Measurements from ENCODE around the gene TIGD7.
"Not testable (repeated sequence)": the region's sequence is repeated elsewhere in the genome, so short reads cannot be mapped to it uniquely, and the experiment has no call there.

TIGD7 gene

DNA sequence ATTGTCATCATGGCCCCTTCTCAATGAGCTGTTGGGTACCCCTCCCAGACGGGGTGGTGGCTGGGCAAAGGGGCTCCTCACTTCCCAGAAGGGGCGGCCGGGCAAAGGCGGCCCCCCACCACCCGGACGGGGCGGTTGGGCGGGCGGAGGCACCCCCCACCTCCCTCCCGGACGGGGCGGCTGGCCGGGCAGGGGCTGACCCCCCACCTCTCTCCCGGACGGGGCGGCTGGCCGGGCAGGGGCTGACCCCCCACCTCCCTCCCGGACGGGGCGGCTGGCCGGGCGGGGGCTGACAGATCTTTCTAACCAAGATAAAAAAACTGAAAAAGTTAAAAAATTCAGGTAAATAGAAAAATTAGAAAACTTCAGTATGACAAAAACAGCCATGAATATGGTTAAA lies 33.9 kb downstream of the TIGD7 start:
- H3K9me3 ChIP-seq; H3K4me1 ChIP-seq; H3K27me3 ChIP-seq (ENCODE audit: low read depth); H3K4me3 ChIP-seq; DNase-seq (ENCODE audit: low spot score in 2 of 2); H3K36me3 ChIP-seq (replicated peaks); in situ Hi-C loops (cut with MboI; ENCODE audit: low sequenced_read_pairs): not testable (repeated sequence)

GRCh38 chr16:3270718-3271117 lies 34.5 kb downstream of the TIGD7 start:
- DNase-seq (ENCODE audit: low spot score in 2 of 2); H3K9me3 ChIP-seq; H3K27me3 ChIP-seq (ENCODE audit: low read depth); H3K4me1 ChIP-seq; H3K4me3 ChIP-seq; in situ Hi-C loops (cut with MboI; ENCODE audit: low sequenced_read_pairs); H3K36me3 ChIP-seq (replicated peaks): not testable (repeated sequence)

- DNase-seq (ENCODE audit: low spot score in 2 of 2) = no peak
Measured at GRCh38 chr16:3268294-3268693, 36.9 kb downstream of the TIGD7 start.

GRCh38 chr16:3266873-3267537 lies 38.2 kb downstream of the TIGD7 start:
- H3K4me3 ChIP-seq = no peak overlapping the region
- in situ Hi-C loops (cut with MboI; ENCODE audit: low sequenced_read_pairs) = no loop called here
- no peaks in the 10 kb centered on the region for H3K27me3 ChIP-seq (ENCODE audit: low read depth)
- H3K36me3 ChIP-seq (replicated peaks) = no peaks in the 10 kb centered on the region
- H3K4me1 ChIP-seq = peaks cover 5% of the 10 kb centered on the region; the same call in 1 of the 2 replicates
- peaks cover 7% of the 10 kb centered on the region for H3K9me3 ChIP-seq
- DNase-seq (ENCODE audit: low spot score in 2 of 2) = peak; percentile 18 to 41

More at GRCh38 chr16:3268294-3268693, 36.9 kb downstream of the TIGD7 start:
- peaks cover 5% of the 10 kb centered on the region; the same call in 1 of the 2 replicates for H3K4me1 ChIP-seq
- no peaks in the 10 kb centered on the region for H3K27me3 ChIP-seq (ENCODE audit: low read depth)
- peaks cover 7% of the 10 kb centered on the region for H3K9me3 ChIP-seq
- no peaks in the 10 kb centered on the region for H3K36me3 ChIP-seq (replicated peaks)
- in situ Hi-C loops (cut with MboI; ENCODE audit: low sequenced_read_pairs) = no loop called here
- H3K4me3 ChIP-seq = no peak overlapping the region

DNA sequence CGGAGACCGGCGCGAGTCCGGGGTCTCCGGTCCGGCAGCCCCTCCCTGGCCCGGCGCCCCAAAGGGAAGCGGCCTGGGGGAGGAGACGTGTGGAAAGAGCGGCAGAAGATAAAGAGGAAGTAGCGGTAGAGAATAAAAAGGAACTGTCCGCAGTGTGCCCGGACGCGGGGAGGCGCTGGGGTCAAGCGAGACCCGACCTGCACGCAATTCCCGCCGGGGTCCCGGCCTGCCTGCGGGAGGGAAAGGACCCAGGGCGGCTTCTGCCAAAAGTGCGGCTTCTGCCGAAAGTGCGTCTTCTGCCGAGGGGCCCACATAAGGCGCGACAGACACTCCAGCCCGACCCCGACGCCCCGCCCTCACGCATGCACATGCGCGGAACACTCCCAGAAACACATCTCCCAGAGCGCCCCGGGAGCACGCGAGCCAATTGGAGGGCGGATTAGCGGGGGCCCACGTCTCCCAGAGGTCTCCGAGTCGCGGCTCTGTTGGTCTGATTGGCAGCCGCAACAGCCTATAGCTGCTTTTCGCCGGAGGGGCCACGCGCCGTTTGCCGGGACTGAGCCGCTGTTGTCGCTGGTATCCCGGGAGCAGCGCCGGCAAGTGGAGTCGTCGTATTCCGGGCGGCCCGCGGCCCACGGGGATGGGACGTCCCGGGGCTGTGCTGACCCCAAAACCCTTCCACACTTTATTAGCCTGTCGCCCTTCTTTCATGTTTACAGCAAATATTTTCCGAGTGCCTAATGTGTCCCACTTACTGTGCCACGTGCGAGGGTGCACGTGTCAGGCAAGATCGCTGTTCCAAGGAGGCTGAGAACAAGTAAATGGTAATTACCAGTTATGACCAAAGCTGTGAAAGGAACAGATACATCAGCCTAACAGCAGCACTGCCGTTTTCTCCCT lies 40.8 kb downstream of the TIGD7 start:
- peak; percentile 97 to 99 for DNase-seq (ENCODE audit: low spot score in 2 of 2)
- Histone ChIP-seq H3K36me3 (replicated peaks) (no peaks in the 10 kb centered on the region), H3K27me3 (ENCODE audit: low read depth) (no peaks in the 10 kb centered on the region), H3K9me3 (peaks cover 7% of the 10 kb centered on the region), H3K4me3 (peak overlapping the region; percentile 65), H3K4me1 (peaks cover 5% of the 10 kb centered on the region; the same call in 1 of the 2 replicates)
- in situ Hi-C loops (cut with MboI; ENCODE audit: low sequenced_read_pairs) = no loop called here

GRCh38 chr16:3262517-3262916 lies 42.7 kb downstream of the TIGD7 start:
- H3K9me3 ChIP-seq = peaks cover 7% of the 10 kb centered on the region
- in situ Hi-C loops (cut with MboI; ENCODE audit: low sequenced_read_pairs) = no loop called here
- no peak overlapping the region for H3K4me3 ChIP-seq
- no peaks in the 10 kb centered on the region for H3K27me3 ChIP-seq (ENCODE audit: low read depth)
- no peak for DNase-seq (ENCODE audit: low spot score in 2 of 2)
- H3K36me3 ChIP-seq (replicated peaks) = no peaks in the 10 kb centered on the region
- H3K4me1 ChIP-seq = peaks cover 5% of the 10 kb centered on the region; the same call in 1 of the 2 replicates

- H3K4me3 ChIP-seq = no peak overlapping the region
Measured at GRCh38 chr16:3259836-3260235, 45.4 kb downstream of the TIGD7 start.

GRCh38 chr16:3256866-3257465 lies 48.3 kb downstream of the TIGD7 start:
- H3K9me3 ChIP-seq = 0 out of 2 replicates have a peak, but pooled peaks cover 2% of the 10 kb centered on the region
- peaks cover 4% of the 10 kb centered on the region; the same call in 1 of the 2 replicates for H3K27me3 ChIP-seq (ENCODE audit: low read depth)
- H3K4me1 ChIP-seq = no peaks in the 10 kb centered on the region
- in situ Hi-C loops (cut with MboI; ENCODE audit: low sequenced_read_pairs) = no loop called here
- no peaks in the 10 kb centered on the region for H3K36me3 ChIP-seq (replicated peaks)
- DNase-seq (ENCODE audit: low spot score in 2 of 2) = no peak
- H3K4me3 ChIP-seq = no peak overlapping the region

More at GRCh38 chr16:3259836-3260235, 45.4 kb downstream of the TIGD7 start:
- Histone ChIP-seq H3K27me3 (ENCODE audit: low read depth) (peaks cover 4% of the 10 kb centered on the region; the same call in 1 of the 2 replicates), H3K4me1 (peaks cover 3% of the 10 kb centered on the region; the same call in 1 of the 2 replicates), H3K9me3 (peaks cover 3% of the 10 kb centered on the region; the same call in 1 of the 2 replicates), H3K36me3 (replicated peaks) (no peaks in the 10 kb centered on the region)
- in situ Hi-C loops (cut with MboI; ENCODE audit: low sequenced_read_pairs) = no loop called here
- DNase-seq (ENCODE audit: low spot score in 2 of 2) = no peak

DNA sequence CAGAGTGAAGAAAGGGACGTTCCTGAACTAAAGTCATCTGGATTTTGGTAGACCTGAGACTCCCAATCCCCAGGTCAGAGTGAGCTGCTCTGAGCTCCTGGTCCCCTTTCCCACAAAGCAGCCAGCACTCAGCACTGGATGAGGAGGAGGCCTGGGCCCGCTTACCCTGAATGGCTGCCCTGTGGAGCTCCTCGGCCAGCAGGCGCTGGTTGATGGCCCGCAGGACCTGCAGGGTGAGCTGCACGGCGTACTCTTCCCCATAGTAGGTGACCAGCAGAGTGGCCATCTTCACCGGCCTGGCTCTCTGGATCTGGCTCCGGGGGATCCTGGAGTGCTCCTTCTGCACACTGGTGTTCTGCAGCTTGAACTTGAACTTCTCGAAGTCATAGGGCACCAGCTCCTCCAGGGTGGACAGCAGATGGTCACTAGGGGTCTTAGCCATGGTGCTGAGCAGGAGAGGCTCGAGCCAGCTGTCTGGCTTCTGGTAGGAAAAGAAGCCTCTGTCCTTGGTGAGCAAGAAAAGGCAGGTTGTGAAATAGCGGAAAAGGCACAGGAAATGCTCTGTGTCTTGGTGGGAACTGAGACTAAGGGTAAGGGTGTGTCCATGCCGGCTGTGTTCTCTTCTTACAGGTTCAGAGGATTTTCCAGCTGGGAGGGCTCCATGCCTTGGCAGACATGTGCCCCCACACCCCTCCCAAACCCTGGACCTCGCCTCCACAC lies 48.9 kb downstream of the TIGD7 start, which contains the start of gene MEFV:
MEFV (minus strand) TSS at position 488 of the 720 bp plus-strand sequence; CDS start at position 442, 46 bp downstream.
- in situ Hi-C loops (cut with MboI; ENCODE audit: low sequenced_read_pairs) = no loop called here
- Histone ChIP-seq H3K4me3 (no peak within 1 kb of the TSS), H3K9me3 (0 out of 2 replicates have a peak, but pooled peaks cover 2% of the 10 kb centered on the region), H3K4me1 (no peaks in the 10 kb centered on the region), H3K27me3 (ENCODE audit: low read depth) (peaks cover 4% of the 10 kb centered on the region; the same call in 1 of the 2 replicates), H3K36me3 (replicated peaks) (no peaks in the 10 kb centered on the region)
- DNase-seq (ENCODE audit: low spot score in 2 of 2) = no peak

- no peaks in the 10 kb centered on the region for H3K36me3 ChIP-seq (replicated peaks)
- no peaks in the 10 kb centered on the region for H3K4me1 ChIP-seq
- peaks cover 4% of the 10 kb centered on the region; the same call in 1 of the 2 replicates for H3K27me3 ChIP-seq (ENCODE audit: low read depth)
- no peak for DNase-seq (ENCODE audit: low spot score in 2 of 2)
- in situ Hi-C loops (cut with MboI; ENCODE audit: low sequenced_read_pairs) = no loop called here
- no peak overlapping the region for H3K4me3 ChIP-seq
- 0 out of 2 replicates have a peak, but pooled peaks cover 2% of the 10 kb centered on the region for H3K9me3 ChIP-seq
Measured at GRCh38 chr16:3254309-3254708, 50.9 kb downstream of the TIGD7 start.

GRCh38 chr16:3252967-3253366 lies 52.3 kb downstream of the TIGD7 start:
- in situ Hi-C loops (cut with MboI; ENCODE audit: low sequenced_read_pairs) = no loop called here
- 0 out of 2 replicates have a peak, but pooled peaks cover 2% of the 10 kb centered on the region for H3K9me3 ChIP-seq
- no peak for DNase-seq (ENCODE audit: low spot score in 2 of 2)
- H3K4me3 ChIP-seq = no peak overlapping the region
- H3K27me3 ChIP-seq (ENCODE audit: low read depth) = peaks cover 4% of the 10 kb centered on the region; the same call in 1 of the 2 replicates
- H3K36me3 ChIP-seq (replicated peaks) = no peaks in the 10 kb centered on the region
- no peaks in the 10 kb centered on the region for H3K4me1 ChIP-seq

DNA sequence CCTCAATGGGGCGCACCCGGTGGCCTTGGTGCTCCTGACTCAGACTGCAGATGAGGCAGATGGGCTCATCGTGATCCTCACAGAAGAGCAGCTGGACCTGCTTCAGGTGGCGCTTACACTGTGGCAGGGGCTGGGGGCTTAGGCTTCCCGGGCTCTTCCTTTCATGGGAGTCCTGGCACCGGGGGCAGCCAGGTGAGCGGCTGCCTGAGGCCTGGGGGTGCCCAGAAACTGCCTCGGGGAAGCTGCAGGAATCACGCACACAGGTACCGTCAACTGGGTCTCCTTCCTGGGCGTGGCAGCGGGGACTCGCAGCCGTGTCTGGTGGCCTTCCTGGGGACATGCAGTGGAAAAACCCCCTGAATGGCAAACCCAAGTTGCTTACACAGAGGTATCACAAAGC lies 55.8 kb downstream of the TIGD7 start:
- in situ Hi-C loops (cut with MboI; ENCODE audit: low sequenced_read_pairs) = no loop called here
- Histone ChIP-seq H3K27me3 (ENCODE audit: low read depth) (no peaks in the 10 kb centered on the region), H3K4me3 (no peak overlapping the region), H3K9me3 (no peaks in the 10 kb centered on the region), H3K36me3 (replicated peaks) (no peaks in the 10 kb centered on the region), H3K4me1 (no peaks in the 10 kb centered on the region)
- no peak for DNase-seq (ENCODE audit: low spot score in 2 of 2)

- no peak for DNase-seq (ENCODE audit: low spot score in 2 of 2)
- peaks cover 2% of the 10 kb centered on the region; the same call in 1 of the 2 replicates for H3K9me3 ChIP-seq
- no peaks in the 10 kb centered on the region for H3K27me3 ChIP-seq (ENCODE audit: low read depth)
- no peaks in the 10 kb centered on the region for H3K4me1 ChIP-seq
- in situ Hi-C loops (cut with MboI; ENCODE audit: low sequenced_read_pairs) = no loop called here
- H3K36me3 ChIP-seq (replicated peaks) = no peaks in the 10 kb centered on the region
- no peak overlapping the region for H3K4me3 ChIP-seq
Measured at GRCh38 chr16:3249020-3249419, 56.2 kb downstream of the TIGD7 start.
